HG02840 (cell line): ENCODE results near the gene TBC1D4.
A peak's percentile ranks its signal among the peaks of the same experiment; 100 is the strongest.

Experiments
- ATAC-seq: cut with Tn5 transposase; IDR thresholded peaks from one replicate; pipeline ENCODE4 v1.9.1; 2021; ENCODE audit warnings: mild to moderate bottlenecking, moderate library complexity, moderate number of reproducible peaks; ENCODE audit not compliant: unreplicated experiment, low FRiP score

Gene TBC1D4

GRCh38 chr13:75482070-75482819, at the start of gene TBC1D4:
Gene TBC1D4, minus strand, starts transcription at chr13:75482169. Its CDS starts 402 bp downstream, at chr13:75481767.
- ATAC-seq: peak; percentile 80

- no peak for ATAC-seq
These were observed 48.6 kb upstream of the TBC1D4 start for GRCh38 chr13:75530549-75530961.

GRCh38 chr13:75521956-75522355, 40.0 kb upstream of the TBC1D4 start:
- ATAC-seq: no peak

GRCh38 chr13:75518439-75519088, 36.6 kb upstream of the TBC1D4 start:
- no peak for ATAC-seq

- no peak for ATAC-seq
These were observed 32.4 kb upstream of the TBC1D4 start for GRCh38 chr13:75514080-75514995.

- no peak for ATAC-seq
These were observed 31.3 kb upstream of the TBC1D4 start for GRCh38 chr13:75513271-75513670.

- ATAC-seq: peak; percentile 81
These were observed 30.3 kb upstream of the TBC1D4 start for GRCh38 chr13:75512253-75512652.

GRCh38 chr13:75511051-75511625, 29.2 kb upstream of the TBC1D4 start:
- ATAC-seq: no peak

- no peak for ATAC-seq
These were observed 26.1 kb upstream of the TBC1D4 start for GRCh38 chr13:75508002-75508548.

- ATAC-seq: no peak
These were observed 25.3 kb upstream of the TBC1D4 start for GRCh38 chr13:75507027-75508001.

GRCh38 chr13:75506018-75506417, 24.0 kb upstream of the TBC1D4 start:
- ATAC-seq: no peak

- no peak for ATAC-seq
These were observed 23.4 kb upstream of the TBC1D4 start for GRCh38 chr13:75505327-75505726.

- ATAC-seq: no peak
These were observed 14.0 kb upstream of the TBC1D4 start for GRCh38 chr13:75495938-75496337.

GRCh38 chr13:75494491-75494890, 12.5 kb upstream of the TBC1D4 start:
- ATAC-seq: no peak

- ATAC-seq: no peak
These were observed 11.2 kb upstream of the TBC1D4 start for GRCh38 chr13:75493156-75493555.

GRCh38 chr13:75492389-75492788, 10.4 kb upstream of the TBC1D4 start:
- no peak for ATAC-seq

GRCh38 chr13:75491376-75491775, 9.4 kb upstream of the TBC1D4 start:
- ATAC-seq: no peak

- ATAC-seq: peak; percentile 78
These were observed 7.7 kb upstream of the TBC1D4 start for GRCh38 chr13:75489502-75490263.
